ENCODE data around the gene AIFM3. TPM values are rescaled to one million over a fixed set of nuclear protein-coding genes. Genes with fewer than 3 reads are reported as not detected.

Gene AIFM3
- total and polyA plus RNA-seq, 2 donors (not counting 3 experiments of a cell fraction or from before 2014, with no cell fraction given), result 0.15 TPM; not detected in 1

- Histone ChIP-seq H3K9me1 (replicated peaks; ENCODE audit: control insufficient read depth, extremely low read depth, insufficient read depth, low read length) (no peaks in the 10 kb centered on the region), H3K4me2 (ENCODE audit: insufficient read depth, low read length) (no peak overlapping the region), H3K9me3 (replicated peaks; ENCODE audit: control insufficient read depth, insufficient read depth, low read length) (no peaks in the 10 kb centered on the region), H3K36me3 (ENCODE audit: control insufficient read depth in 2 of 2, extremely low read depth in 1 of 2, insufficient read depth in 2 of 2, low read length in 2 of 2) (no peaks in the 10 kb centered on the region), H2AFZ (ENCODE audit: low read depth, low read length) (no peak overlapping the region), H3K79me2 (ENCODE audit: control insufficient read depth, insufficient read depth, low read length) (no peaks in the 10 kb centered on the region), H4K20me1 (replicated peaks; ENCODE audit: control insufficient read depth, extremely low read depth, insufficient read depth, low read length) (no peaks in the 10 kb centered on the region), H3K9ac (replicated peaks; ENCODE audit: extremely low read depth, insufficient read depth, low read length) (no peak overlapping the region), H3K27ac (ENCODE audit: insufficient read depth, low read depth, low read length) (no peak overlapping the region), H3K27me3 (ENCODE audit: control insufficient read depth in 2 of 2, insufficient read depth in 2 of 2, low read length in 2 of 2) (no peaks in the 10 kb centered on the region), H3K4me3 (replicated peaks in 1 of 3; ENCODE audit: insufficient read depth in 1 of 3, low read depth in 1 of 3, low read length in 3 of 3) (no peak overlapping the region), H3K4me1 (ENCODE audit: control insufficient read depth, extremely low read depth, insufficient read depth, low read length) (peaks cover 13% of the 10 kb centered on the region)
- dilution Hi-C loops (cut with MboI; ENCODE audit: extremely low pct_ligation_motif_present, low sequenced_read_pairs) (no loop called here), intact Hi-C loops (cut with micrococcal nuclease) (no loop called here)
- no TSS peak for BruUV-seq (replicated peaks)
- POLR2A ChIA-PET, result no interaction called here
- DNase-seq (ENCODE audit: low read depth, low spot score) (no peak), FAIRE-seq (no peak)
- CTCF ChIA-PET, result no interaction called here
- TF ChIP-seq MAX (IDR thresholded peaks at IDR 0.05; ENCODE audit: insufficient read depth, insufficient read length), result no peak
- no peak for TF ChIP-seq JUN (IDR thresholded peaks at IDR 0.05; ENCODE audit: borderline replicate concordance, insufficient read depth, insufficient read length, low read depth)
- no peak for TF ChIP-seq POLR2AphosphoS5 (IDR thresholded peaks at IDR 0.05; ENCODE audit: insufficient read depth, low read depth, low read length)
- TF ChIP-seq MYC (IDR thresholded peaks at IDR 0.05; ENCODE audit: low read depth, low read length), result no peak
- TF ChIP-seq GATA2 (IDR thresholded peaks at IDR 0.05; ENCODE audit: insufficient read depth, insufficient read length, low read depth, low read length), result no peak
- no peak for TF ChIP-seq FOS (IDR thresholded peaks at IDR 0.05; ENCODE audit: borderline replicate concordance, insufficient read depth, low read length)
- no peak for TF ChIP-seq CTCF (IDR thresholded peaks at IDR 0.05; ENCODE audit: extremely low read depth in 1 of 2, insufficient read depth in 1 of 2, low read depth in 1 of 2, low read length in 2 of 2)
- no peak for TF ChIP-seq POLR2A (IDR thresholded peaks at IDR 0.05; ENCODE audit: low read depth, low read length)
- TF ChIP-seq EZH2 (IDR thresholded peaks at IDR 0.05; ENCODE audit: borderline replicate concordance, low read depth, low read length, severe bottlenecking), result no peak
These were observed 43.5 kb downstream of the AIFM3 start for GRCh38 chr22:21010426-21011113.

Measured in endothelial cell of umbilical vein (primary cell).